HFF-Myc (cell line): ENCODE results near the gene ZNF322.
A peak's percentile ranks its signal among the peaks of the same experiment; 100 is the strongest.

ENCODE experiments used
- DNase-seq: peaks from one replicate; pipeline ENCODE4 v3.0.0-alpha.2; 2011; ENCODE audit warnings: low read depth; ENCODE audit errors: extremely low read depth
- H3K4me3 ChIP-seq: replicated peaks from 2 replicates; pipeline ENCODE4 v1.5.1; 2011; ENCODE audit warnings: low read depth, mild to moderate bottlenecking, control low read depth, low read length
- TF ChIP-seq, protein P1 (sequence below): IDR thresholded peaks from 2 replicates; pipeline ENCODE4 v1.5.1; 2012; ENCODE audit warnings: mild to moderate bottlenecking, low read depth, low read length, control low read depth; ENCODE audit errors: missing control alignments

Gene ZNF322

DNA sequence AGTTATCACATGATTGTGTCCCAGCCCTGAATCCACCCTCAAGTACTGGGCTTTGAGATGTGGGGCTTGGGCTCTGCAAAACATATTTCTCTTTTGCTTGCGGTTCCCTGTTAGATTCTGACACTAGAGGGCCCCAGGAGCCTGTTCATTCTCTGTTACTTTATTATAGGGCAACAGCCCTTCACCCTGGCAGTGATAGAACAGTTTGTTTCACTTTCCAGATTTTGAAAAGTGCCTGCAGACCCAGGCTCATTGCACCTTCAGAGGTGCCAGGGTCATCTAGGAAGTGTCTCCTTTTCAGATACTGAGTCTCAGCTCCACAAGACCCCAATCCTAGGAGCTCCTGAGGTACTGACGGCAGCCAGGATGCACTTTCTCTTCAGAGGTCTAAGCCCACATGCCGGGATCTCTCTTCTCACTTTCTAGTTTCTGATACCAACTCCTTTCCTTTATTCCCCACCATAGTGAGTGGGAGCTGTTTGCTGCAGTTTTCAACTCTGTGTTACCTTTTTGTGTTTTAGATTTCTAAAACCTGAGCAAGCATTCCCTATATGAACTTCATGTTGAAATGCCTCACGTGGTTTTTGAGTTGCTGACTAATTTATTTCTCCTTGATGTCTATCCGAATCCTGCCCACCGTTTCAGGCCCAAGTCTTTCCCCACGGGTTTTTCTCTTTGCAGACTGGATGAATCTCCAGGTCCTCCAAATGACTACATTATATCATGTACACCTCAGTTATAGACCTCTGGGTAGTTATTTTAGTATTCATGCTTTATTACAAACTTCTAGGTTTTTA, 51.9 kb downstream of the ZNF322 start:
- TF ChIP-seq, protein P1, sequence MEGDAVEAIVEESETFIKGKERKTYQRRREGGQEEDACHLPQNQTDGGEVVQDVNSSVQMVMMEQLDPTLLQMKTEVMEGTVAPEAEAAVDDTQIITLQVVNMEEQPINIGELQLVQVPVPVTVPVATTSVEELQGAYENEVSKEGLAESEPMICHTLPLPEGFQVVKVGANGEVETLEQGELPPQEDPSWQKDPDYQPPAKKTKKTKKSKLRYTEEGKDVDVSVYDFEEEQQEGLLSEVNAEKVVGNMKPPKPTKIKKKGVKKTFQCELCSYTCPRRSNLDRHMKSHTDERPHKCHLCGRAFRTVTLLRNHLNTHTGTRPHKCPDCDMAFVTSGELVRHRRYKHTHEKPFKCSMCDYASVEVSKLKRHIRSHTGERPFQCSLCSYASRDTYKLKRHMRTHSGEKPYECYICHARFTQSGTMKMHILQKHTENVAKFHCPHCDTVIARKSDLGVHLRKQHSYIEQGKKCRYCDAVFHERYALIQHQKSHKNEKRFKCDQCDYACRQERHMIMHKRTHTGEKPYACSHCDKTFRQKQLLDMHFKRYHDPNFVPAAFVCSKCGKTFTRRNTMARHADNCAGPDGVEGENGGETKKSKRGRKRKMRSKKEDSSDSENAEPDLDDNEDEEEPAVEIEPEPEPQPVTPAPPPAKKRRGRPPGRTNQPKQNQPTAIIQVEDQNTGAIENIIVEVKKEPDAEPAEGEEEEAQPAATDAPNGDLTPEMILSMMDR = peak; percentile 81
- DNase-seq = peak; percentile 12
- peak overlapping the region; percentile 8; the same call in 1 of the 2 replicates for H3K4me3 ChIP-seq

- DNase-seq = no peak
- H3K4me3 ChIP-seq = no peak overlapping the region
- TF ChIP-seq, protein P1 = no peak
Measured at GRCh38 chr6:26604797-26605196, 54.7 kb downstream of the ZNF322 start.

DNA sequence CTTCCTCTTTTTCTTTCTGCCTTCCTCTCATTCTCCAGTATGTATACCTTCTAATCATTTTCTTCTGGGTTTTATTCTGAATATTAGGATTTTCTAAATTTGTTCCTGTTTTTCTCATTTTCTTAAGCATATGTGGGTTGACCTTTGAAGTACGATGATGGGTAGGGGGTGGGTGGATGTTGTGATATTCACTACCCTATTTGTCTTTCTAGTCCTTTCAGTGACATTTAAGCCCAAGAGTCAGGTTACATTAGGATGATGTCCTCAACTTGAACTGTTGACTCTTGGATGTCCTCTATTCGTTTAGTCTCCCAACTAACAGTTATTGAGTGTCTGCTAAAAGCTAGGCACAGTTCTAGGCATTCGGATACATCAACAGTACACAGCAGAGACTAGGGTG, 55.5 kb downstream of the ZNF322 start:
- H3K4me3 ChIP-seq = no peak overlapping the region
- TF ChIP-seq, protein P1 = no peak
- DNase-seq = no peak

DNA sequence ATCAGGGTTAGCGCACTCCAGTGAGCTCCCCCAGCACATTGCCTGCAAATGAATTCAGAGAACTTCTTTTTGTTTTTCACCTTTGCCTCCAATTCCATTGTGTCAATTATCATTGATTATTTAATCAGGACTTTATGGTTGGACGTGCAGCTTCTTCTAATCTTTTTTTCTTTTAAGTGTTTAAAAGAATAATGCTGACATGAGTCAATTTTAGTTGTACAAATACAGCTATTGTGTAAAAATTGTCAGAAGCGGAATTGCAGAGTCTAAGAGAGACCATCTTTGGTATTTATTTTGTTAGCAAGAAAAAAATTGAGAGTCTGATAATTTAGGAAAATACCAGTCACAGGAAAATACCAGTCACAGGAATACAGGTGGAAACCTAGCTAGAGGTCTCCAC, 57.3 kb downstream of the ZNF322 start:
- TF ChIP-seq, protein P1 = no peak
- H3K4me3 ChIP-seq = no peak overlapping the region
- DNase-seq = no peak

- H3K4me3 ChIP-seq = no peak overlapping the region
- DNase-seq = no peak
- TF ChIP-seq, protein P1 = no peak
Measured at GRCh38 chr6:26600759-26601158, 58.8 kb downstream of the ZNF322 start.

- H3K4me3 ChIP-seq = no peak overlapping the region
- TF ChIP-seq, protein P1 = no peak
- DNase-seq = no peak
Measured at GRCh38 chr6:26599591-26599990, 60.0 kb downstream of the ZNF322 start.

GRCh38 chr6:26599134-26599533, 60.4 kb downstream of the ZNF322 start:
- no peak overlapping the region for H3K4me3 ChIP-seq
- DNase-seq = no peak
- TF ChIP-seq, protein P1 = no peak
